Activated T-cell treated with anti-CD3 and anti-CD28 coated beads, Interleukin-2, amount 50 U/mL, for 1 hour (primary cell): ENCODE data around the gene C1QTNF1.

Experiments
- DNase-seq: peaks from one replicate; pipeline ENCODE4 v3.0.0-alpha.2; 2020

The C1QTNF1 gene

DNA sequence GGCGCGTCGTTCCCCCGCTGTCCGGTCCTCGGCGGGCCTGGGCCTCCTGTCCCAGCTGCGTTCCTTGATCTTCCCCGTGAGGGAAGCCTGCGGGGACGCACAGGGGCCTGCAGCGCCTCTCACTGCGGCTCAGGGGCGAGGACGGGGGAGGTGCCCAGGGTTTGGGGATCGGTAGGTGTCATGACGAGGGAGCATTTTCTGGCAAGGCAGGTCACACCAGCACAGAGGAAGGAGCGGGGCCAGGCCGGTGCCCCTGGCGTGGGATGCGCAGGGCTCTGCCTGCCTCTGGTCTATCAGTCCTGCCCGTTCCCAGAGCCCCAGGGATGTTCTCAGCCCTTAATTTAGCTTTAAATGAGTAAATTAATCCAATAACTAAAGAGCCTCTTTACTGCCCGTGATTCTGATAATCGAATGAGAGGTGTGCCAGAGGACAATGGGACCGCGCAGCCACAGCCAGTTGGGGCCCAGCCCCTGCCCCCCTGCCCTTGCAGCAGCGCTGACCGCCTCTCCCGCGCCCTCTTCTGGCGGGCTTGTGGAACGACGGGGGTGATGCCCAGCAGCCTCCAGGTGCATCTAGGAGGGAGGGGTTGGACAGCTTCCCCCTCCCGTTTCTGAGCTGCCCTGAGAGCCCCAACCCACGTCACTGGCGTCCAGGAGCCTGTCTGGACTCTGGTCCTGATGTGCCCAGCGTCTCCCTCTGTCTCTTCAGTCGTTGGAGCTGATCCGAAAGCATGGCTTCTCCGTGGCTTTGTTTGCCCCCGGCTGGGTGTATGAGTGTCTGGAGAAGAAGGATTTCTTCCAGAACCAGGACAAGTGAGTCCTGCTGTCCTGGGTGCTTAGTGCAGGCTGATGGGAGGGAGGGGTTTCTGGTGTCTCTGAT, 58.6 kb downstream of the C1QTNF1 start:
- DNase-seq: peak; percentile 53

DNA sequence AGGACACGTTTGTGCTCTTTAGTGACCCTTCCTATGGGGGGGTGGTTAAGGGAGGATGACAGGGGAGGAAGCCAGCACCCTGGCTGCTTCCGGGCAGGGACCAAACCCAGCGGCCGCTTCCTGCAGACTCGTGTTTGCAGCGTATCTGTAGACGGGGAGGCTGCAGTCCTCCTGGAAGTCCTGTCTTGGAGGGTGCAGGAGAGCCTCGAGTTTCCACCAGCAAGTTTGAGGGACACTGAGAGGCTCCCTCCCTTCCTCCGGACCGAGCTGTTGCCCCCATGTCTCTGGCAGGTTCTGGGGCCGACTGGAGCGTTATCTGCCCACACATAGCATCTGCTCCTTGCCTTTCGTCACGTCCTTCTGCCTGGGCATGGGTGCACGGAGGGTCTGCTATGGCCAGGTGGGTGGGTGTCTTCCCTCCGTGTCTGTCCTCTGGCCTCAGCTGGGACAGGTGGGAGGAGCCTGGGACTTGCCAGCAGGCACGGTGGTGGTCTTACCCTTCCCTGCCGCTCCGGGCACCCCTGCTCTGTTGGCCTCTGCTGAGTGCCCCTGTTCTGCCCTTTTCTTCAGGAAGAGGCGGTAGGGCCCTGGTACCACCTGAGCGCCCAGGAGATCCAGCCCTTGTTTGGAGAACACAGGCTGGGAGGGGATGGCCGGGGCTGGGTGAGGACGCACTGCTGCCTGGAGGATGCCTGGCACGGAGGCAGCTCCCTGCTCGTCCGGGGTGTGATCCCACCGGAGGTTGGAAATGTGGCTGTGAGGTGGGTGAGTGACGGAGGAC, 59.4 kb downstream of the C1QTNF1 start:
- DNase-seq: no peak

DNA sequence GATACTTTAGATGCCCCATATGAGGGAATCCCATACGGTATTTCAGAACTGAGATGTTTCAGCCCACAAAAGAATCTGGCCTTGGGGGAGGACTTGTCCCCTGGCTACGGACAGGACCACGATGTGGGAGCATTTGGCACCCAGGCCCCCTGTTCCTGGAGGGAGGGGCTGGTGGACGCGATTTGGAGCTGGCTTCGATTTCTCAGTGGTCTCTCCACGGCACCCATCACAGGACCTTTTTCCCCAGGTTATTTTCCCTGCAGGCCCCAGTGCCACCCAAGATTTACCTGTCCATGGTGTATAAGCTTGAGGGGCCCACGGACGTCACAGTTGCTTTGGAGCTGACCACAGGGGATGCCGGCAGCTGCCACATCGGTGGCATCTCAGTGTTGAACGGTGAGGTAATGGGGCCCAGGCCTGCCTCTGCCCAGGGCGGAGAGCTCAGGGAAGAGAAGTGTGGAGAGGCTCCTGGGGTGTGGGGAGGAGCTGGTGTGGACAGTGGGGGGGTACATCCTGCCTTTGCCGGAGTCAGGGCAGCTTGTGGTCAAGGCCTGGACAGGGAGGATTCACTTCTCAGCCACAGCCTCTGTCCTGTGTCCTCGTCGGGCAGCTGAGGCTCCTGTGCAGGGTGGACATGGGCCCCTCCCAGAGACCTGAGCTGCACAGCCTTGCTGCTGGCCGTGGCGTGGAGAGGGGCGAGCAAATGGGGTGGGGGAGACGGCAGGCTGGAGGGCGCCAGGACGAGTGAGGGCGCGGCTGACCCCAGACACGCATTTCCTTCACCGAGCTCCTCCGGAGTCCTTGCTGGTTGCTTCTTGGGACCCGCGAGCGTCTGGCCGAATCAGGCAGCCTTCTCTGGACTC, 60.6 kb downstream of the C1QTNF1 start:
- no peak for DNase-seq

DNA sequence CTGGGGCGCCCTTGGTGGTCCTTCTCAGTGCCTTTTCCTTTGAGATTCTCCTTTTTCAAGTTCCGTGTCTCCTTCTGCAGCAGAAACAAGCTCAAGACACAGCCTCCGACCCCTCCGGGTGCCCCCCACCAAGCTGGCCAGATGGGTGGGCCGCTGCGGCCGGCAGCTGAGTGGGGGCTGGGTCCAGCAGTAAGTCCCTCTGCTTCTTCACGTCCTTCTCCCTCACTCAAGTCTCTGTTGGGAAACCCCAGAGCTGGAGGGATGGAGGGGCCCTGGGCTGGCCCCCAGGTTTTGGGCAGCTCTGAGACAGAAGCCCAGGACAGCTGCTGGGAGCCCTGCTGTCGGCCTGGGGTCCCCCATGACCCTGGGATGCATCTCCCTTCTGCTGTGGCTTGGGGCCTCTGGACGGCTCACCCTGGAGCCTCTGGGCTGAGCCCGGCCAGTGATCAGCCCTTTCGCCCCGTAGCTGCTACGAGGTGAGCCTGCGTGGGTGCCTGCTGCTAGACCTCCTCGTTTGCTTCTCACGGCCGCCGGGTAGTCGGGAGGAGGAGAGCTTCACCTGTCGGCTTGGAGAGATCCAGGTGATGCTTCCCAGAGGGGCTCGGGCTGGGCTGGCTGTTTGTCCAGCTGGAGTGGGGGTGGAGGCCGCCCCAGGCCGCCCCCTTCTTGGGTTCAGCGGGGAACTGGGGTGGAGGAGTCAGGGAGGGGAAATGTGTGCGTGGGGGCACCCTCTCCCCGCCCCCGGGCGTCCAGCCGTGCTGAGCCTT, 61.4 kb downstream of the C1QTNF1 start:
- no peak for DNase-seq

DNA sequence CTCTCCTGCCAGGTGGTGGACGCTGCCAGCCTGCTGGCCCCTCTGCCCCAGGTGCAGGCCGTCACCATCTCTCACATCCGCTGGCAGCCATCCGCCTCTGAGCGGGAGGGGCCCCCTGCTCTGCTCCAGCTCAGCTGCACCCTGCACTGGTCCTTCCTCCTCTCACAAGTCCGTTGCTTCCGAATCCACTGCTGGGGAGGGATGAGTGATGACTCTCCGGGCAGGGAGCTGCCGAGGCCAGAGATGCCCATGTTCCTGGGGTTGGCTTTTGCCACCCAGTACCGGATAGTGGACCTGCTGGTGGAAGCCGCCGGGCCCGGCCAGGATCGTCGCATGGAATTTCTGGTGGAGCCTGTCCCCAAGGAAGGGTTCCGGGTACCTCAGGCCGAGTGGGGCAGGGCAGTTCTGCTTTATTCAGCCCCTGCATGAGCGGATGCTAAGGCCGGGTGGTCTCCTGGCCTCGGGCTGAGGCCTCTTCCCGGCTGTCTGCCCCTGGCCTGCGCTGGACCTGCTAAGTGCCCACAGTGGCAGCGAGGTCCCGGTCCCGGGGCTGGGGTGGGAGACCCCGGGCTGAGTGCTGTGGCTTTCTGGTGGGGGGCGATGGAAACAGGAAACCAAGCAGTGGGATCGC, 62.1 kb downstream of the C1QTNF1 start:
- DNase-seq: no peak

DNA sequence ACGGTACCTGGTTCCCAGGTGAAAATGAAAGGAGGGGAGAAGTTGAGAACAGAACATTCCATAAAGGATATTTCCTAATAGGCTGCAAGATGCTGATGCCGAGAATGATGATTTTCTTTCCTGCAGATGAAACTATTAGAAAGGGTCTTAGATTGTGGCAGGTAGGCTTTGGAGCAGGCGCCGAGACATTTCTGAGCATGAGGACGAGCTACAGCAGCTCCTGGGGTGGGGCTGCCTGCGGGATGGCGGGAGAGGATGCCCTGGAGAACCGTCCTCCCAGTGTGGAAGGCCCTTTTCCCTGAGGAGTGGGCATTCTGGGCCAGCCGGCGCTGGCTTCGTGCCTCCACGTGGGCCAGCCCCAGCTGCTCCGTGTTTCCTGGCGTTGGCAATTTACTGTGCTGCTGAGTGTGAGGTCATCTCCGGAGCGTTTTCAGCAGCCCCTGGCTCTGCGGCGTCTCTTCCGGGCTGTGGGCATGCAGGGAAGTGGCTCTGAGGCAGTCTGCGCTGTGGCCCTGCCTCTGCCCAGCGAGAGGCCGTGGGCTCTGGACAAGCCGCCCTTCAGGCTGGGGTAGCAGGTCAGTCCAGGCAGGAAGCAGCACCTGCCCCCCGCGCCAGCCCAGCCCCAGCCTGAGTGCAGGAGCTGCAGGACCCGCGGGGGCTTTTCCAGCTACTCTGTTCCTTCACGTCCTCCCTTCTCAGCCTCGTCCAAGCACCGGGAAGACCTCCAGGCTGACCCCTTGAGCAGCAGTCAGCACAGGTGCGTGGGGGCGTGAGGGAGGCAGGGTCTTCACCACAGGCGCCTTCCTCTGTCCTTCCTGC, 62.8 kb downstream of the C1QTNF1 start:
- DNase-seq: no peak

DNA sequence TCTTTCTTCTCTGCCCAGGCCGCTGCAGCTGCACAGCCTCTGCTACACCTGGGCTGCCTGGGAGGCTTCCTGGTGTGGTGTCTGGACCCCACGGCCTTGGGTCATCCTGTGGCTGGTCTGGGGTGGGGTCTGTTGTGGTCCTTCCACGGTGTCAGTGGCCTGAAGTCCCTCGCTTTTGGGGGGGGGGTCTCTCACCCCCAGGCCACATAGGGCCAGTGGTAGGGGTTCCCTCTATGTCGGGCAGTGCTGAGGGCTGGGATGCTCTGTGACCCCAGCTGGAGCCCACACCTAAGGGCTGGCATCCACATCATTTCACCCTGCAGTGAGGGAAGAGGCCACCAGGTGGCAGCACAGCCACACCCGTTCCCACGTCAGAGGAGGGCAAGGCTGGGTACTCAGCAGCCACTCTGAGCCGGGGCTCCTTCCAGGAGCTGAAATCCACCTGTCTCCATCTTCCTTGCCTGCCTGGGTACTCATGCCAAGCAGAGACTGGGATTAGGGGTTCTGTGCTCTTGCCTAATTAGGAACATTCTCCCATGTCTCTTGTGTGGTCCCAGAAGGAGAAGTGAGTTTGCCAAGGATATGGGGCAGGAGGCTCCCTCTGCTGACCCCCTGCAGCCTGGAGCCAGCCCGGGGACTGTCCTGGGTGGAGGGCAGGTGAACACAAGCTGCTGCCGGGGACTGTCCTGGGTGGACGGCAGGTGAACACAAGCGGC, 63.6 kb downstream of the C1QTNF1 start:
- DNase-seq: peak; percentile 74

DNA sequence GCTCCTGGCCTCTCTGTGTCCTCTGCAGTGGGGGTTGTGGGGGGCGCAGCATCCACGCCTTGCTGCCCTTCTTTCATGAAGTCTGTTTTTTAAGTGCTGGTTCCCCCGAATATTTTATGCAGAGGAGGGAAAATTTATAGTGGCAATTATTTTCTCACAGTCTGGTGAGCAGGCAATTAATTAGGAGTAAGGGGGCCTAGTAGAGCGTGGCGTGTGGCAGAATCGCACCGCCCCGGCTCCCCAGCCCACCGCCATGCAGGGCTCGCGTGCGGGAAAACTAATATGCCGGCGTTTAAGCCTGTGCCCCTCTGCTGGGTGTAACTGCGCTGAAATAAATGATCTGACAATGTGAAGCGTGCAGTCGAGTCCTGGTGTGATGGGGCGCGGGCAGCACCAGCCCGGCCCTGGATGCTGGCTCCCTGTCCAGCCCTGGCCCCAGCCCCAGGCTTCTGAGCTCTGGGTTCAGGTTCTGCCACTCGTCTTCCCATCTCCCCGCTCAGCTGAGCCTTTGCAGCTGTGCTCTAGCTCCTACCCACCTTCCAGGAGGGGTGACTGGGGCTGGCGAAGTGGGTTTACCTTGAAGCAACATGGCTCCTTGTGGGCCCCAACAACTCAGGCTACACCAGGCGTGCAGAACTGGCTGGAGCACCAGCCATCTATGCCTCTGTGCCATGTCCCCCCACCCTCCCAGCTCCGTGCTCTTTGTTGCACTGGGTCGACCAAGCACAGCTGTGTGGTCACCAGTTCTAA, 64.5 kb downstream of the C1QTNF1 start:
- no peak for DNase-seq

DNA sequence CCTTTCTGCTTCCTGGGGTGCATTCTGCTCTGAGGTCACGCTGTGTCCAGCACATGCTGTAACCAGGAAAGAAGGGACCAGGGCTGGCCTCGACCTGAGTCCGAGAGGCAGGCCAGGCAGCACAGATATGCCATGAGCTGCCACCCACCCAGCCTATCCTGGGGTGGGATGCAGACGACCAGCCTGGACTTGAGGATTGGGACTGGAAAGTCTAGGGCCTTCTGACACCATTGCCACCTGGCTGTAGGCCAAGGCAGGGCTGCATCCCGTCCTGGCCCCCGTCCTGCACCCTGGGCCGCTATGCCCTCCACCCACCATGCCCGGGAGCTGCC, 65.0 kb downstream of the C1QTNF1 start:
- no peak for DNase-seq

DNA sequence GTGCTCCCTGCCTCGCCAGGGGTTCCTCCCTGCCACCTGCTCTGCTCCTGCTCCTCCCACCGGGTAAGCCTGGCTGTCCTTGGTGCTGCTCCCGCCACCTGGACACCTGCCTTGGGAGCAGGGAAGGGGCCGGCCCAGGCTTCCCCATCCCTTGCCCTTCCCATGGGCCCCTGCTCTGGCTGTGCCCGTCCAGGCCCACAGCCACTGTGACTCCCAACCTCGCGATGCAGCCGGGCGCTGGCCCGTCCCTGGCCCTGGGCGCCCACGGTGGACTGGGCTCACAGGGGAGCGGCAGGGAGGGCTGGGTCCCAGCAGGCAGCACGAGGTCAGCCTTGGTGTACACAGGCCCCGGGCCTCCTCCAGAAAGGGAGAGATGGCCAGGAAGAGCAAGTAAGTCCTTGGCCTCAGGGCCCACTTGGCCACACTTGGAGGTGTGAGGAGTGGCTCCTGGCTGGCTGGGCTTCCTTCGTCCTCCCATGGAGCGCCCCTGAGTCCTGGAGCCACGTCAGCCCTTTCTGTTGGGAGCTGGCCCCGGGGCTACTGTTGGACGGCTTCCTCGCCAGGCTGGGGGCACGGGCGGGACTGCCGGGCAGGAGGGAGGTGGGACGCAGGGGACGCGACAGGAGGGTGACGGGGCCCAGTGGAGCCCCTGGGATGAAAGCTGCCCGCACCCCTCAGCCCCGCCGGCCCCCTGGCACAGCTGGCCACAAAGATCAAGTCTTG, 65.9 kb downstream of the C1QTNF1 start:
- DNase-seq: no peak

DNA sequence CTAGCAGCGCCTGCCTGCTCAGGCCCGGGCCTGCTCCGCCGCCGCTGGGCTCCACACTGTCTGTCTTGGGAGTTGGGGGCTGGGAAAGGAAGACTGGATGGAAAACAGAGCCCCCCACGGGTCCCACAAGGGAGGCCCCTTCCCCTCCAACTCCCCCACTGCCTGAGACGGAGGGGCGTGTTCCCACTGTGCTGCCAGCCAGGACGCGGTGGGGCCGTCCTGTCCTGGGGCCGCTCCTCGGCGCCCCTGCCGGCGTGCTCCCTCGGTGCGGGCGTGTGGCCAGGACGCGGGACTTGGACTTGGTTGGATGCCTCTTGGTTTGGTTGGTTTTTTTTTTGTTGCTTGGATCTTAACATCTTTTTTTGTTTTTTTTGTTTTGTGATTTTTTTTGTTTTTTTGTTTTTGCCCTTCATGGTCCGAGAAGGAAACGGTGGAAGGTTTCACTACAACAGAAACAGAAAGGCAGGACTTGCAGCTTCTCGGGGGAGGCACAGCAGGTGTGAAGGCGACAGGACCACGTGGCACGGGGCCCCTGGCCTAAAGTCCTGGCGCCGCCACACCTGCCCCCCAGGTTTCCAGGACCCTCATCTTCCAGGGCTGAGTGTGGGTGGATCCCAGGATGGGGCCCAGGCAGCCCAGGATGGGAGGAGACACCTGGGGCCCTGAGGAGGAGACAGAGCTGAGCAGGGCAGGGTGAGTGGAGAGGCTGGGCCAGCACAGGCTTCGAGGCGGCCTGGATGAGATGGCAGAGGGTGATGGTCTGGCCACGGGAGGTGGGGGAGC, 66.7 kb downstream of the C1QTNF1 start:
- DNase-seq: no peak

DNA sequence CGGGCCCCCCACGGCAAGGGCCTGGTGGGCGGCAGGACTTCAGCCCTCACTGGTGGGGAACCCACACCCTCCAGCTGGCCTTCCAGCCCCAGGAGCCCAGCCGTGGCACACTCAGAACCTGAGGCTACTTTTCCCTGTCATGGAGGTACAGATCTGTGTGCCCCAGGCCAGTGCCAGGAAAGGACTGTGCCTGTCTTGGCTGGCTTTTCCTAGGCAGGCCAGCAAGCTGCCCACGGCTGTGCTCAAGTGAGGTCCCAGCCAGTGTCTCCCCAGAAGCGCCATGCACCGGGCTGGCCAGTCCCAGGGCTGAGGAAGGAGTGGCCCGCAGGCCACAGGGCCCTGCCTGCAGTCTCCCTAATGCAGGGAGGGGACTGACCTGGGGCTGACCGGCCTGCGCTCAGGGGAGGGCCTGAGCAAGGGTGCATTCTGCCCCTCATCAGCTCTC, 67.3 kb downstream of the C1QTNF1 start:
- DNase-seq: no peak

DNA sequence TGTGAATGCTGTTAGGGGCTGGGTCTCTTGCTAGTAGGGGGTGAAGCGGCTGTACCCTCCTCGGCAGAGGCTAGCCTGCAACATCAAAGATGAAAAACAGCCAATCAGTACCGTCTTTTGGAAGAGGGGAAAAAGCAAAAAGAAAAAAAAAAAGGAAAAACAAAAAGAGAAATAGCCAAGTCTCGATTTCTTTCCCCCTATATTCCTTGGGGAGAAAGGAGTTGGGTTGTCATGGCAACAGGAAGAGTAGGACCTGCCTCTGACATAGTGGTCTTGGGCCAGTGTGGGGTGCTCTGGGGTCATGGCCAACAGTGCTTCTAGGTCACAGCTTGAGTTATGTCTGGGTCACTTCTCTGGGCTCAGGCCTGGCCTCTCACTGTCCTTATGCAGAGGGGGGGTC, 68.6 kb downstream of the C1QTNF1 start:
- no peak for DNase-seq

DNA sequence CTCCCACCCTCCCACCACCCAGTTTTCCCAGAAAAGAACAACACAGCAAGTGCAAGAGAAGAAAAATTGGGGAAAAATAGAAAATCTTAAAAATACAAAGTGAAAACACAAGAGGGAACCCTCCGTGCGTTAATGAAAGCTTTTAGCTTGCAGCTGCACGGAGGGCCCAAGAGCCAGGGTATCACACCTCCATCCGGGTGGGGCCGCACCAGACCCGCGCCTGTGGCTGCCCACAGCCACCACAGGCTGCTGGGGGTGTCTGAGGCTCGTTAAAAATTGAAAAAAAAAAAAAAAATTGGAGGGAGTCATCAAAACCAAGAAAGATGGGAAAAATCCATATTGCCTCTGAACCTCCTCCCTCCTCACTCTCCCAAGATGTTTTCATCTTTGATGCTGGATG, 69.3 kb downstream of the C1QTNF1 start:
- no peak for DNase-seq

DNA sequence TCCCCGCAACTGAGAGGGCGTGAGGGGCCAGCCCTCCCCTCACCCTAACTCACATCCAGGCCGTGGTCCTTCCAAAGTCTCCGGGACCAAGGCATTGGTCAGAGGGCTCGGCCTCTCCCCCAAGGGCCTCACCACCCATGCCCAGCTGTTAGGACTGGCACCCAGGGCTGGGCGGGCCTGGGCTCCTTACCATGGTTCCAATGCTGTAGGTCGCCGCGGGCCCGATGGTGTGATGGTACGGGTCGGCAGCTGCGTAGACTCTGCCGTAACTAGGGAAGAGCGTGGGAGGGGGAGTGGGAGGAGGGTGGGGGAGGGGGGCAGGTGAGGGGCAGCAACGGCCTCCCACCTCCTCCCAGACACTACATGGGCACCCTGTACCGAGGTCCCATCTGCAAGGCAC, 70.3 kb downstream of the C1QTNF1 start:
- DNase-seq: no peak

DNA sequence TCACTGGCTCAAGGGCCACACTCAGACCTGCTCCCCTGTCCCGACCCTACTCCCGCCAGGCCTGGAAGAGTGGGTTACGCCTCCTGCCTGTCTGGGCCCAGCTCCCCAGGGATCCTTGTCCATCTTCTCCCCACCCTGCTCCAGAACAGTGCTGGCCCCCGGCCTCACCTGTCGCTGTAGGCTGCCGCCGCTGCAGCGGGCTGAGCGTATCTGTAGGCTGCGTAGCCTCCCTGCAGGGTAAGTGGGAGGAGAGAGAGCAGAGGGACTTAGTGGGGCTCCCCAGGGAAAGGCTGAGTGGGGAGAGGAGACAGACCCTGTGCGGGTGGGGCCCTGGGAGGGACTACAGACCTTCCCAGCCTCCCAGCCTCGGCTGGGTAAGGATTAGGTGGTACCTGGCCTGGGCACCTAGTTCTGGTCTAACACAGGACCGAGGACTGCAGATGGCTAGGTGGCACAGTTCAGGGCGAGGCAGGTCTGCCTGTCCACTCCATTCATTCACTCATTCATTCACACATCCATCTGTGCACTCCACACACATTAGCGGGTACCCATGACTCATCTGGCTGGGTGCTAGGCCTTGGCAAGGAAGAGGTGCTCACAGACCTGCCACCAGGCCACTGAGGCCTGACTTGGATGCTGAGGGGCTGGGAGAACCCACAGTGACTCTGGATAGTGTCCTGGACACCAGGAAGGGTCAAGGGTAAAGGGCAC, 71.5 kb downstream of the C1QTNF1 start:
- no peak for DNase-seq

DNA sequence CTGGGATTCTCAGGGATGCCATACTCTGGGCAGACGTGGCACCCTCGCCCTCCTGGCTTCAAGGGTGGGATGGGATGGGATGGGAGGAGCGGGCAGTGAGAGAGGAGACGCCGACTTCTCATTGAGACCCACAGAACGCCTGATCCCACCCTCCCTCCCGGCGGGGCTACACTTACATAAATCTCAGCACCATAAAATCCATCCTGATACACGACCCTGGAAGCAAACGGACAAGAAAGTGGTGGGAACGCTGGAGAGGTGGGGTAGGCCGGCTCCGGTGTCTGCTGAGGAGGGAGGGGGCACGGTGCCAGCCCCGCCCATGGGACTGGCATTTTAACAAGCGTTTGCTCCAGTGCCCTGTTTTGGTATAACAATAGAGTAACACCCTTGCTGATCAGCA, 72.5 kb downstream of the C1QTNF1 start:
- DNase-seq: no peak
